GM18868 (cell line): Measurements from ENCODE around the gene DAAM1.

Source experiments
- ATAC-seq: cut with Tn5 transposase; IDR thresholded peaks from one replicate; pipeline ENCODE4 v1.9.1; 2021; ENCODE audit warnings: mild to moderate bottlenecking, moderate library complexity; ENCODE audit not compliant: unreplicated experiment

The DAAM1 gene

GRCh38 chr14:59358784-59359183, 170.3 kb downstream of the DAAM1 start:
- ATAC-seq = no peak

GRCh38 chr14:59359431-59360124, 171.1 kb downstream of the DAAM1 start:
- ATAC-seq = no peak

GRCh38 chr14:59360233-59360632, 171.8 kb downstream of the DAAM1 start:
- ATAC-seq = no peak

GRCh38 chr14:59360923-59361794, 172.7 kb downstream of the DAAM1 start:
- peak; percentile 32 for ATAC-seq

GRCh38 chr14:59362513-59362912, 174.0 kb downstream of the DAAM1 start:
- no peak for ATAC-seq

GRCh38 chr14:59363531-59364226, 175.2 kb downstream of the DAAM1 start:
- no peak for ATAC-seq

- ATAC-seq = no peak
These were observed 181.8 kb downstream of the DAAM1 start for GRCh38 chr14:59370158-59370742.

- ATAC-seq = no peak
These were observed 183.3 kb downstream of the DAAM1 start for GRCh38 chr14:59371771-59372170.

- no peak for ATAC-seq
These were observed 185.6 kb downstream of the DAAM1 start for GRCh38 chr14:59374048-59374447.

GRCh38 chr14:59376686-59377085, 188.2 kb downstream of the DAAM1 start:
- ATAC-seq = no peak

GRCh38 chr14:59377491-59377890, 189.0 kb downstream of the DAAM1 start:
- ATAC-seq = no peak

GRCh38 chr14:59377991-59378601, 189.6 kb downstream of the DAAM1 start:
- ATAC-seq = no peak

- no peak for ATAC-seq
These were observed 201.5 kb downstream of the DAAM1 start for GRCh38 chr14:59389936-59390335.

GRCh38 chr14:59391388-59391787, 202.9 kb downstream of the DAAM1 start:
- no peak for ATAC-seq

GRCh38 chr14:59394268-59394667, 205.8 kb downstream of the DAAM1 start:
- no peak for ATAC-seq

- no peak for ATAC-seq
These were observed 207.2 kb downstream of the DAAM1 start for GRCh38 chr14:59395672-59396071.

GRCh38 chr14:59398841-59399240, 210.4 kb downstream of the DAAM1 start:
- no peak for ATAC-seq

- no peak for ATAC-seq
These were observed 218.2 kb downstream of the DAAM1 start for GRCh38 chr14:59406454-59407245.

- no peak for ATAC-seq
These were observed 219.0 kb downstream of the DAAM1 start for GRCh38 chr14:59407246-59408010.
